ENCODE results near the gene SNTG2. TPM values are rescaled to one million over a fixed set of nuclear protein-coding genes. Genes with fewer than 3 reads are reported as not detected.

The SNTG2 gene
- polyA plus RNA-seq, 3 donors = not detected

- no peaks in the 10 kb centered on the region for H3K79me2 ChIP-seq (ENCODE audit: insufficient read depth, low read length)
- H3K36me3 Mint-ChIP-seq = no peaks in the 10 kb centered on the region
- TF ChIP-seq CTCF (IDR thresholded peaks at IDR 0.05) = no peak
- H3K9me3 Mint-ChIP-seq = peaks cover 0 to 5% (median 2%) of the 10 kb centered on the region in 7 donors
- H3K27me3 ChIP-seq (ENCODE audit: control insufficient read depth in 2 of 2, insufficient read depth in 2 of 2, low read length in 2 of 2) = no peaks in the 10 kb centered on the region
- no peaks in the 10 kb centered on the region for H3K4me1 ChIP-seq (ENCODE audit: control insufficient read depth in 1 of 2, insufficient read depth in 2 of 2, low read length in 2 of 2)
- no peaks in the 10 kb centered on the region for H3K36me3 ChIP-seq (replicated peaks in 1 of 2; ENCODE audit: control insufficient read depth in 1 of 2, insufficient read depth in 2 of 2, low read length in 2 of 2)
- no peaks in the 10 kb centered on the region for H4K20me1 ChIP-seq (ENCODE audit: insufficient read depth, low read length)
- no peak overlapping the region for H3K4me3 Mint-ChIP-seq
- no peaks in the 10 kb centered on the region for H3K4me1 Mint-ChIP-seq
- H3K9ac ChIP-seq (ENCODE audit: insufficient read depth, low read length, poor library complexity, severe bottlenecking) = no peak overlapping the region
- no peak overlapping the region for H2AFZ ChIP-seq (ENCODE audit: insufficient read depth, low read depth, low read length, poor library complexity, severe bottlenecking)
- H3K27me3 Mint-ChIP-seq (ENCODE audit: low read depth in 3 of 3) = no peaks in the 10 kb centered on the region
- H3K4me3 ChIP-seq (replicated peaks in 1 of 3; ENCODE audit: low read depth in 2 of 3, low read length in 3 of 3) = no peak overlapping the region
- no peak overlapping the region for H3K27ac Mint-ChIP-seq
- H3K27ac ChIP-seq (ENCODE audit: low read depth in 1 of 2, low read length in 2 of 2) = no peak overlapping the region
- peaks cover 0 to 5% of the 10 kb centered on the region in 2 donors for H3K9me3 ChIP-seq (replicated peaks in 1 of 2; ENCODE audit: control insufficient read depth in 1 of 2, insufficient read depth in 1 of 2, low read length in 2 of 2)
- DNase-seq = no peak
- H3K4me2 ChIP-seq (replicated peaks; ENCODE audit: extremely low read depth, low read length, poor library complexity, severe bottlenecking) = no peak overlapping the region
- intact Hi-C loops (cut with micrococcal nuclease) = no loop called here
Observed at GRCh38 chr2:1072250-1072649, 121.6 kb downstream of the SNTG2 start.

- no peak overlapping the region for H3K4me2 ChIP-seq (replicated peaks; ENCODE audit: extremely low read depth, low read length, poor library complexity, severe bottlenecking)
- intact Hi-C loops (cut with micrococcal nuclease) = no loop called here
Observed at GRCh38 chr2:1077911-1078310, 127.3 kb downstream of the SNTG2 start.

More at GRCh38 chr2:1077911-1078310, 127.3 kb downstream of the SNTG2 start:
- H3K27ac ChIP-seq (ENCODE audit: low read depth in 1 of 2, low read length in 2 of 2) = no peak overlapping the region
- Mint-ChIP-seq H3K4me3 (no peak overlapping the region), H3K27ac (no peak overlapping the region), H3K36me3 (no peaks in the 10 kb centered on the region), H3K27me3 (ENCODE audit: low read depth in 3 of 3) (peaks cover 0 to 2% (median 1%) of the 10 kb centered on the region in 3 donors), H3K9me3 (peaks cover 0 to 3% (median 0%) of the 10 kb centered on the region in 7 donors), H3K4me1 (no peaks in the 10 kb centered on the region)
- no peaks in the 10 kb centered on the region for H3K36me3 ChIP-seq (replicated peaks in 1 of 2; ENCODE audit: control insufficient read depth in 1 of 2, insufficient read depth in 2 of 2, low read length in 2 of 2)
- no peak for DNase-seq
- H2AFZ ChIP-seq (ENCODE audit: insufficient read depth, low read depth, low read length, poor library complexity, severe bottlenecking) = no peak overlapping the region
- 96% methylated on average over 3 of the region's 9 CpGs for WGBS (ENCODE audit: insufficient coverage)
- H3K9ac ChIP-seq (ENCODE audit: insufficient read depth, low read length, poor library complexity, severe bottlenecking) = no peak overlapping the region
- TF ChIP-seq CTCF (IDR thresholded peaks at IDR 0.05) = no peak
- H3K27me3 ChIP-seq (ENCODE audit: control insufficient read depth in 2 of 2, insufficient read depth in 2 of 2, low read length in 2 of 2) = no peaks in the 10 kb centered on the region
- H3K79me2 ChIP-seq (ENCODE audit: insufficient read depth, low read length) = no peaks in the 10 kb centered on the region
- H3K4me1 ChIP-seq (ENCODE audit: control insufficient read depth in 1 of 2, insufficient read depth in 2 of 2, low read length in 2 of 2) = no peaks in the 10 kb centered on the region
- no peak overlapping the region for H3K4me3 ChIP-seq (replicated peaks in 1 of 3; ENCODE audit: low read depth in 2 of 3, low read length in 3 of 3)
- no peaks in the 10 kb centered on the region for H4K20me1 ChIP-seq (ENCODE audit: insufficient read depth, low read length)
- no peaks in the 10 kb centered on the region for H3K9me3 ChIP-seq (replicated peaks in 1 of 2; ENCODE audit: control insufficient read depth in 1 of 2, insufficient read depth in 1 of 2, low read length in 2 of 2)

Measured in CD14-positive monocyte (primary cell).